ENCODE results near the gene SLC22A25.
"Not testable (repeated sequence)": the region's sequence is repeated elsewhere in the genome, so short reads cannot be mapped to it uniquely, and the experiment has no call there.

DNA sequence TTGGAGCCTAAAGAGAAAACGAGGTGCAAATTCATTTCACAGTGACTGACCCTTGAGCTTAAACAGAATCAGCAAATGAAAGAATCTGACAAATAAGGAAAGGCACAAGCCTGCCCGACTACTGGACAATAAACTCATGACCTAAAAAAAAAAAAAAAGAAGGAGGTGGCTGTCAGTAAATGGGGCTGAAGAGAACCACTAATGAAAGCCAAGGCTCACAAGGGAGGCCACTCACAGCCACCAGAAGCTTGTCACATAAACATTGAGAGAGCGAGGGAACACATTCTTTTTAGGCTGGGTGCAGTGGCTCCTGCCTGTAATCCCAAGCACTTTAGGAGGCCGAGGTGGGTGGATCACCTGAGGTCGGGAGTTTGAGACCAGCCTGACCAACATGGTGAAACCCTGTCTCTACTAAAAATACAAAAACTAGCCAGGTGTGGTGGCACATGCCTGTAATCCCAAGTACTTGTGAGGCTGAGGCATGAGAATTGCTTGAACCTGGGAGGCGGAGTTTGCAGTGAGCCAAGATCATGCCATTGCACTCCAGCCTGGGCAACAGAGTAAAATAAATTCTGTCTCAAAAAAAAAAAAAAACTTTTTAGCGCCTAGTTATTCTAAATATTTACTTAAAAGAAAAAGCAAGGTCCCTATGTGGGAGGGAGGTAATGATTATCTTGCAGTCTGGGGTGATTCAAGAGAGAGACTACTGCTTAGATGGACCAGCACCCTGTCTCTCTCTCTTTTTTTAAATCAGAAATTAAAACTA, 4.0 kb upstream of the SLC22A25 start:
- not testable (repeated sequence) for TF ChIP-seq EZH2 (IDR thresholded peaks at IDR 0.05; ENCODE audit: low read length)
- TF ChIP-seq, protein P1, sequence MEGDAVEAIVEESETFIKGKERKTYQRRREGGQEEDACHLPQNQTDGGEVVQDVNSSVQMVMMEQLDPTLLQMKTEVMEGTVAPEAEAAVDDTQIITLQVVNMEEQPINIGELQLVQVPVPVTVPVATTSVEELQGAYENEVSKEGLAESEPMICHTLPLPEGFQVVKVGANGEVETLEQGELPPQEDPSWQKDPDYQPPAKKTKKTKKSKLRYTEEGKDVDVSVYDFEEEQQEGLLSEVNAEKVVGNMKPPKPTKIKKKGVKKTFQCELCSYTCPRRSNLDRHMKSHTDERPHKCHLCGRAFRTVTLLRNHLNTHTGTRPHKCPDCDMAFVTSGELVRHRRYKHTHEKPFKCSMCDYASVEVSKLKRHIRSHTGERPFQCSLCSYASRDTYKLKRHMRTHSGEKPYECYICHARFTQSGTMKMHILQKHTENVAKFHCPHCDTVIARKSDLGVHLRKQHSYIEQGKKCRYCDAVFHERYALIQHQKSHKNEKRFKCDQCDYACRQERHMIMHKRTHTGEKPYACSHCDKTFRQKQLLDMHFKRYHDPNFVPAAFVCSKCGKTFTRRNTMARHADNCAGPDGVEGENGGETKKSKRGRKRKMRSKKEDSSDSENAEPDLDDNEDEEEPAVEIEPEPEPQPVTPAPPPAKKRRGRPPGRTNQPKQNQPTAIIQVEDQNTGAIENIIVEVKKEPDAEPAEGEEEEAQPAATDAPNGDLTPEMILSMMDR (optimal IDR thresholded peaks at IDR 0.05 in 1 of 3, IDR thresholded peaks at IDR 0.05 in 1 of 3, conservative IDR thresholded peaks at IDR 0.05 in 1 of 3; ENCODE audit: extremely low read depth in 1 of 3, insufficient read depth in 2 of 3, low read length in 3 of 3): not testable (repeated sequence)

Measured in keratinocyte (primary cell).